B cell (primary cell): ENCODE data around the gene DLGAP3.

ENCODE experiments used
- CTCF ChIP-seq: fragments of 200-600 bp; IDR thresholded peaks from one replicate; pipeline ENCODE4 v1.8.0; 2022; ENCODE audit warnings: antibody characterized with exemption, mild to moderate bottlenecking
- EZH2 ChIP-seq: IDR thresholded peaks from 2 replicates; pipeline ENCODE4 v1.6.1; 2012; ENCODE audit warnings: borderline replicate concordance, low read depth, mild to moderate bottlenecking, moderate library complexity, low read length; ENCODE audit not compliant: insufficient read depth, poor library complexity, severe bottlenecking

GRCh38 chr1:34928699-34929496, 552 bp downstream of the DLGAP3 start:
- TF ChIP-seq CTCF (no peak), EZH2 (no peak)
